Measurements from ENCODE around the gene MTARC2.

The MTARC2 gene

GRCh38 chr1:220747437-220748088 is 559 bp upstream of the MTARC2 start:
- Mint-ChIP-seq H3K9me3 (no peaks in the 10 kb centered on the region), H3K36me3 (ENCODE audit: low read depth) (peaks cover 1% of the 10 kb centered on the region), H3K4me3 (peak overlapping the region; percentile 10), H3K27me3 (ENCODE audit: low read depth) (peaks cover 66% of the 10 kb centered on the region), H3K4me1 (ENCODE audit: low read depth) (peaks cover 6% of the 10 kb centered on the region), H3K27ac (no peak overlapping the region)

- Mint-ChIP-seq H3K27ac (no peak overlapping the region), H3K4me1 (ENCODE audit: low read depth) (peaks cover 6% of the 10 kb centered on the region), H3K4me3 (no peak overlapping the region), H3K36me3 (ENCODE audit: low read depth) (peaks cover 1% of the 10 kb centered on the region), H3K27me3 (ENCODE audit: low read depth) (peaks cover 66% of the 10 kb centered on the region), H3K9me3 (no peaks in the 10 kb centered on the region)
Observed at GRCh38 chr1:220748936-220749335, 814 bp downstream of the MTARC2 start.

GRCh38 chr1:220750131-220750515 is 2.0 kb downstream of the MTARC2 start:
- no peaks in the 10 kb centered on the region for H3K9me3 Mint-ChIP-seq
- H3K27ac Mint-ChIP-seq, result no peak overlapping the region
- peaks cover 1% of the 10 kb centered on the region for H3K36me3 Mint-ChIP-seq (ENCODE audit: low read depth)
- peaks cover 64% of the 10 kb centered on the region for H3K27me3 Mint-ChIP-seq (ENCODE audit: low read depth)
- H3K4me1 Mint-ChIP-seq (ENCODE audit: low read depth), result peaks cover 6% of the 10 kb centered on the region
- H3K4me3 Mint-ChIP-seq, result no peak overlapping the region

GRCh38 chr1:220751111-220751510 is 3.0 kb downstream of the MTARC2 start:
- Mint-ChIP-seq H3K27ac (no peak overlapping the region), H3K4me1 (ENCODE audit: low read depth) (peaks cover 6% of the 10 kb centered on the region), H3K36me3 (ENCODE audit: low read depth) (no peaks in the 10 kb centered on the region), H3K27me3 (ENCODE audit: low read depth) (peaks cover 57% of the 10 kb centered on the region), H3K9me3 (no peaks in the 10 kb centered on the region), H3K4me3 (no peak overlapping the region)

- Mint-ChIP-seq H3K4me1 (ENCODE audit: low read depth) (no peaks in the 10 kb centered on the region), H3K36me3 (ENCODE audit: low read depth) (no peaks in the 10 kb centered on the region), H3K27me3 (ENCODE audit: low read depth) (peaks cover 30% of the 10 kb centered on the region), H3K27ac (no peak overlapping the region), H3K4me3 (no peak overlapping the region), H3K9me3 (no peaks in the 10 kb centered on the region)
Observed at GRCh38 chr1:220754212-220754917, 6.2 kb downstream of the MTARC2 start.

GRCh38 chr1:220754918-220755295 is 6.8 kb downstream of the MTARC2 start:
- H3K36me3 Mint-ChIP-seq (ENCODE audit: low read depth), result no peaks in the 10 kb centered on the region
- no peaks in the 10 kb centered on the region for H3K4me1 Mint-ChIP-seq (ENCODE audit: low read depth)
- H3K27ac Mint-ChIP-seq, result no peak overlapping the region
- peaks cover 27% of the 10 kb centered on the region for H3K27me3 Mint-ChIP-seq (ENCODE audit: low read depth)
- no peaks in the 10 kb centered on the region for H3K9me3 Mint-ChIP-seq
- H3K4me3 Mint-ChIP-seq, result no peak overlapping the region

GRCh38 chr1:220755309-220755708 is 7.2 kb downstream of the MTARC2 start:
- H3K4me3 Mint-ChIP-seq, result no peak overlapping the region
- H3K9me3 Mint-ChIP-seq, result no peaks in the 10 kb centered on the region
- peaks cover 27% of the 10 kb centered on the region for H3K27me3 Mint-ChIP-seq (ENCODE audit: low read depth)
- no peak overlapping the region for H3K27ac Mint-ChIP-seq
- no peaks in the 10 kb centered on the region for H3K36me3 Mint-ChIP-seq (ENCODE audit: low read depth)
- no peaks in the 10 kb centered on the region for H3K4me1 Mint-ChIP-seq (ENCODE audit: low read depth)

GRCh38 chr1:220757441-220757840 is 9.3 kb downstream of the MTARC2 start:
- no peak overlapping the region for H3K4me3 Mint-ChIP-seq
- no peak overlapping the region for H3K27ac Mint-ChIP-seq
- H3K9me3 Mint-ChIP-seq, result no peaks in the 10 kb centered on the region
- no peaks in the 10 kb centered on the region for H3K4me1 Mint-ChIP-seq (ENCODE audit: low read depth)
- H3K27me3 Mint-ChIP-seq (ENCODE audit: low read depth), result peaks cover 9% of the 10 kb centered on the region
- H3K36me3 Mint-ChIP-seq (ENCODE audit: low read depth), result no peaks in the 10 kb centered on the region

GRCh38 chr1:220759147-220759546 is 11.0 kb downstream of the MTARC2 start:
- Mint-ChIP-seq H3K4me3 (no peak overlapping the region), H3K36me3 (ENCODE audit: low read depth) (no peaks in the 10 kb centered on the region), H3K9me3 (no peaks in the 10 kb centered on the region), H3K27me3 (ENCODE audit: low read depth) (peaks cover 9% of the 10 kb centered on the region), H3K4me1 (ENCODE audit: low read depth) (no peaks in the 10 kb centered on the region), H3K27ac (no peak overlapping the region)

- peaks cover 9% of the 10 kb centered on the region for H3K27me3 Mint-ChIP-seq (ENCODE audit: low read depth)
- no peaks in the 10 kb centered on the region for H3K9me3 Mint-ChIP-seq
- H3K4me1 Mint-ChIP-seq (ENCODE audit: low read depth), result no peaks in the 10 kb centered on the region
- H3K4me3 Mint-ChIP-seq, result no peak overlapping the region
- H3K27ac Mint-ChIP-seq, result no peak overlapping the region
- H3K36me3 Mint-ChIP-seq (ENCODE audit: low read depth), result no peaks in the 10 kb centered on the region
Observed at GRCh38 chr1:220761688-220762427, 13.7 kb downstream of the MTARC2 start.

GRCh38 chr1:220764757-220765156 is 16.6 kb downstream of the MTARC2 start:
- Mint-ChIP-seq H3K36me3 (ENCODE audit: low read depth) (no peaks in the 10 kb centered on the region), H3K4me1 (ENCODE audit: low read depth) (no peaks in the 10 kb centered on the region), H3K9me3 (no peaks in the 10 kb centered on the region), H3K27me3 (ENCODE audit: low read depth) (peaks cover 4% of the 10 kb centered on the region), H3K4me3 (no peak overlapping the region), H3K27ac (no peak overlapping the region)

GRCh38 chr1:220767312-220768125 is 19.4 kb downstream of the MTARC2 start:
- H3K4me1 Mint-ChIP-seq (ENCODE audit: low read depth), result no peaks in the 10 kb centered on the region
- no peaks in the 10 kb centered on the region for H3K9me3 Mint-ChIP-seq
- no peak overlapping the region for H3K27ac Mint-ChIP-seq
- H3K4me3 Mint-ChIP-seq, result no peak overlapping the region
- no peaks in the 10 kb centered on the region for H3K36me3 Mint-ChIP-seq (ENCODE audit: low read depth)
- H3K27me3 Mint-ChIP-seq (ENCODE audit: low read depth), result no peaks in the 10 kb centered on the region

GRCh38 chr1:220768126-220768601 is 20.0 kb downstream of the MTARC2 start:
- Mint-ChIP-seq H3K4me1 (ENCODE audit: low read depth) (no peaks in the 10 kb centered on the region), H3K27me3 (ENCODE audit: low read depth) (no peaks in the 10 kb centered on the region), H3K27ac (no peak overlapping the region), H3K9me3 (no peaks in the 10 kb centered on the region), H3K4me3 (no peak overlapping the region), H3K36me3 (ENCODE audit: low read depth) (no peaks in the 10 kb centered on the region)

GRCh38 chr1:220769205-220769604 is 21.1 kb downstream of the MTARC2 start:
- Mint-ChIP-seq H3K4me3 (no peak overlapping the region), H3K27ac (no peak overlapping the region), H3K27me3 (ENCODE audit: low read depth) (no peaks in the 10 kb centered on the region), H3K4me1 (ENCODE audit: low read depth) (no peaks in the 10 kb centered on the region), H3K36me3 (ENCODE audit: low read depth) (no peaks in the 10 kb centered on the region), H3K9me3 (no peaks in the 10 kb centered on the region)

All from T-helper 1 cell treated with Interleukin-12 subunit alpha and Interleukin-12 subunit beta and Interleukin-4 antibody, amounts not matched to agents 30 μg/mL and 1 μg/mL, for 36 hours (primary cell).